HepG2 (cell line): ENCODE data around the gene XRCC1. TPM values are rescaled to one million over a fixed set of nuclear protein-coding genes. Genes with fewer than 3 reads are reported as not detected.
A peak's percentile ranks its signal among the peaks of the same experiment; 100 is the strongest.

Experiments
- ARNTL ChIP-seq: sonication (generic); formaldehyde crosslinking; IDR thresholded peaks from 2 replicates; pipeline ENCODE4 v1.4.0; 2020; ENCODE audit warnings: mild to moderate bottlenecking, missing genetic modification reagents
- BCL6 ChIP-seq: IDR thresholded peaks from 2 replicates; pipeline ENCODE4 v1.6.1; 2016; ENCODE audit warnings: missing genetic modification reagents, missing compliant biosample characterization
- CENPX ChIP-seq: sonication (generic); formaldehyde crosslinking; IDR thresholded peaks from 2 replicates; pipeline ENCODE4 v1.9.0; 2021; ENCODE audit warnings: mild to moderate bottlenecking, missing genetic modification reagents, moderate library complexity
- KDM5B ChIP-seq: sonication (generic); formaldehyde crosslinking; IDR thresholded peaks from 2 replicates; pipeline ENCODE4 v1.4.0; 2020; ENCODE audit warnings: missing genetic modification reagents, mild to moderate bottlenecking, borderline replicate concordance
- KDM6A ChIP-seq: IDR thresholded peaks from 2 replicates; pipeline ENCODE4 v1.6.1; 2016; ENCODE audit warnings: low read depth
- KMT2B ChIP-seq: IDR thresholded peaks from 2 replicates; pipeline ENCODE4 v1.6.1; 2016; ENCODE audit warnings: missing genetic modification reagents, missing compliant biosample characterization
- NONO ChIP-seq, 2 experiments: fragments of 450-650 bp in 1 of 2; sonication (generic) in 1 of 2; formaldehyde crosslinking in 1 of 2; IDR thresholded peaks in 1 of 2; conservative IDR thresholded peaks in 1 of 2; 2 replicates each; pipeline versions ENCODE4 v1.6.1 to v1.8.0; 2017 to 2022; ENCODE audit warnings: mild to moderate bottlenecking in 1 of 2, missing genetic modification reagents in 1 of 2, moderate library complexity in 1 of 2
- PBX2 ChIP-seq: IDR thresholded peaks from 2 replicates; pipeline ENCODE4 v1.6.1; 2016; ENCODE audit warnings: control low read depth
- PCBP1 ChIP-seq: fragments of 200-400 bp; formaldehyde crosslinking; IDR thresholded peaks from 2 replicates; pipeline ENCODE4 v1.6.1; 2017; ENCODE audit warnings: mild to moderate bottlenecking, low read depth, low read length, borderline replicate concordance
- POLR2AphosphoS2 ChIP-seq: IDR thresholded peaks from 2 replicates; pipeline ENCODE4 v1.6.1; 2011; ENCODE audit warnings: low read depth, low read length, improper control_type of control experiment
- RFX1 ChIP-seq: fragments of 450-650 bp; IDR thresholded peaks from 2 replicates; pipeline ENCODE4 v1.6.1; 2017
- SRSF4 ChIP-seq: fragments of 200-400 bp; formaldehyde crosslinking; IDR thresholded peaks from one replicate; pipeline ENCODE4 v1.6.1; 2018; ENCODE audit warnings: mild to moderate bottlenecking, low read depth, low read length, moderate library complexity; ENCODE audit not compliant: poor library complexity, severe bottlenecking
- TBX3 ChIP-seq: fragments of 450-650 bp; IDR thresholded peaks from 2 replicates; pipeline ENCODE4 v1.6.1; 2017; ENCODE audit warnings: antibody characterized with exemption, mild to moderate bottlenecking, inconsistent platforms, borderline replicate concordance
- TFAP4 ChIP-seq: sonication (generic); IDR thresholded peaks from 2 replicates; pipeline ENCODE4 v1.6.1; 2016; ENCODE audit warnings: low read depth, borderline replicate concordance
- ZBTB42 ChIP-seq: sonication (generic); formaldehyde crosslinking; IDR thresholded peaks from 2 replicates; pipeline ENCODE4 v1.5.0; 2020; ENCODE audit warnings: mild to moderate bottlenecking, missing genetic modification reagents
- ZNF274 ChIP-seq: sonication (generic); formaldehyde crosslinking; IDR thresholded peaks from 2 replicates; pipeline ENCODE4 v1.5.1; 2020; ENCODE audit warnings: mild to moderate bottlenecking, missing genetic modification reagents
- ZNF432 ChIP-seq: sonication (generic); formaldehyde crosslinking; IDR thresholded peaks from 2 replicates; pipeline ENCODE4 v1.5.0; 2020; ENCODE audit warnings: missing genetic modification reagents, mild to moderate bottlenecking, borderline replicate concordance
- ZNF530 ChIP-seq: sonication (generic); formaldehyde crosslinking; IDR thresholded peaks from 2 replicates; pipeline ENCODE4 v1.5.0; 2020; ENCODE audit warnings: low read depth, mild to moderate bottlenecking, missing genetic modification reagents
- ZNF572 ChIP-seq: sonication (generic); formaldehyde crosslinking; IDR thresholded peaks from 2 replicates; pipeline ENCODE4 v1.5.1; 2020; ENCODE audit warnings: mild to moderate bottlenecking, missing genetic modification reagents
- ZNF772 ChIP-seq: sonication (generic); formaldehyde crosslinking; IDR thresholded peaks from 2 replicates; pipeline ENCODE4 v1.5.0; 2020; ENCODE audit warnings: mild to moderate bottlenecking, missing genetic modification reagents
- ZNF878 ChIP-seq: sonication (generic); formaldehyde crosslinking; IDR thresholded peaks from 2 replicates; pipeline ENCODE4 v1.8.1; 2023; ENCODE audit warnings: mild to moderate bottlenecking, missing genetic modification reagents, moderate library complexity
- polyA plus RNA-seq, 8 experiments: library from polyadenylated mRNA; depleted of rRNA in 3 of 8; stranded (reverse) in 7 of 8; unstranded in 1 of 8; fragments of >200 nt; fragmentation: Illumina TruSeq in 4 of 8; extraction: Trizol in 4 of 8; gene quantifications; 2 replicates each; pipeline versions ENCODE4 v1.2.1 to v1.2.3, GENCODE V29; 2011 to 2016; ENCODE audit warnings: low read depth in 4 of 8, missing spikeins in 1 of 8, mixed read lengths in 1 of 8; ENCODE audit not compliant: insufficient read depth in 1 of 8
- total RNA-seq, 5 experiments: library from RNA; depleted of rRNA; stranded (reverse); fragments of >200 nt; fragmentation: Illumina TruSeq; extraction: Trizol; gene quantifications; 2 replicates each; pipeline ENCODE4 v1.2.3, GENCODE V29; 2016; ENCODE audit warnings: low read depth in 1 of 5
- TF ChIP-seq, protein P1 (sequence below): IDR thresholded peaks from 2 replicates; pipeline ENCODE4 v1.6.1; 2016; ENCODE audit warnings: low read depth
- TF ChIP-seq, protein P2 (sequence below): sonication (generic); formaldehyde crosslinking; IDR thresholded peaks from 2 replicates; pipeline ENCODE4 v1.5.1; 2020; ENCODE audit warnings: missing genetic modification reagents, mild to moderate bottlenecking, borderline replicate concordance
- TF ChIP-seq, protein P3 (sequence below): sonication (generic); formaldehyde crosslinking; IDR thresholded peaks from 2 replicates; pipeline ENCODE4 v1.4.0; 2020; ENCODE audit warnings: missing genetic modification reagents

The XRCC1 gene
- total and polyA plus RNA-seq, 2 of the 13 experiments (the other 11 are each of a cell fraction or from before 2014, with no cell fraction given), result 24.7 to 26.3 TPM

DNA sequence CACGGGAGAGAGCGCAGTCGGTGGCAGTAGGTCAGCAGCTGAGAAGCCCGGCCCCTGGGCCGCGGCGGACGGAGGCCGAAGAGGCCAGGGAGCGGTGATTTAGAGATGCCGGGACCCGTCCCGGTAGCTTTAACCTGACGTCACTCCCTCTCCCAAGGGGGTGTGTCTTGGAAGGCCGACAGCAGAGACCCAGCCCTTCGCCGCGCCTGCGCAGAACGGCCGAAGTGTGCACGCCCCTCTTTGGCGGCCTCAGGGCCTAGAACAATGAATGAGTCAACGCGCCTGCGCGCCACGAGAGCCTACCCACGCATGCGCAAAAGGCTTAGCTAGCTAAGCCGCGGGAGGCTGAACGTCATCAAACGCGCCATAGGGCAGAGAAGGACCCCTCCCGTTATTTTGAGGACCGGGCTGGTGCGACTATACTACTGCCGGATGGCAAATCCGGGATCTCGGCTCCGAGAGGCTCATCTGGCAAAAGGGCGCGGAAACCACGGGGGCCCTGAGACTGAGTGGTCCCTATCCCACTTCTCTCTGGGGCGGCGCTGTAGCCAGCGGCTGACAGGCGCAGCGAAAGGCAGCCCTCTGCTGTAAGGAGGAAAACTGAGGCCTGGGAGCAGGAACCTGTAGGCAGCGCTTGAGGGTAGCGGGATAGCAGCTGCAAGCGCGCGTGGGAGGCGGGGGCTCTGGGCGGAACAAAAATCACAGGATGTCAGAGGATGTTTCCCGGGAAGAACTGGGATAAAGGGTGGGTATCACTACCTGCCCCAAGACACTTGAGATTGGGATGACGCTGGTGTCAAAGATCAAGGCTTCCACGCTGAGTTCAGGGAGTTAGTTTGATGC is 20.9 kb upstream of the XRCC1 start, which contains the start of the genes IRGQ and ZNF576 (continued):
- no peak for TF ChIP-seq PCBP1
- TF ChIP-seq ZNF572 (CRISPR knock-in tag), result 0 out of 2 replicates have a peak, but pooled peaks have one; percentile 73
- no peak for TF ChIP-seq ZNF432 (CRISPR knock-in tag)
- TF ChIP-seq ZNF530 (CRISPR knock-in tag), result no peak
- TF ChIP-seq, protein P1, sequence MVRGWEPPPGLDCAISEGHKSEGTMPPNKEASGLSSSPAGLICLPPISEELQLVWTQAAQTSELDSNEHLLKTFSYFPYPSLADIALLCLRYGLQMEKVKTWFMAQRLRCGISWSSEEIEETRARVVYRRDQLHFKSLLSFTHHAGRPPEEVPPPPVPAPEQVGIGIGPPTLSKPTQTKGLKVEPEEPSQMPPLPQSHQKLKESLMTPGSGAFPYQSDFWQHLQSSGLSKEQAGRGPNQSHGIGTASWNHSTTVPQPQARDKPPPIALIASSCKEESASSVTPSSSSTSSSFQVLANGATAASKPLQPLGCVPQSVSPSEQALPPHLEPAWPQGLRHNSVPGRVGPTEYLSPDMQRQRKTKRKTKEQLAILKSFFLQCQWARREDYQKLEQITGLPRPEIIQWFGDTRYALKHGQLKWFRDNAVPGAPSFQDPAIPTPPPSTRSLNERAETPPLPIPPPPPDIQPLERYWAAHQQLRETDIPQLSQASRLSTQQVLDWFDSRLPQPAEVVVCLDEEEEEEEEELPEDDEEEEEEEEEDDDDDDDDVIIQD (CRISPR knock-in tag), result peak; percentile 29; the same call in 1 of the 2 replicates
- TF ChIP-seq TFAP4, result peak; percentile 75; the same call in 1 of the 2 replicates
- TF ChIP-seq, protein P2, sequence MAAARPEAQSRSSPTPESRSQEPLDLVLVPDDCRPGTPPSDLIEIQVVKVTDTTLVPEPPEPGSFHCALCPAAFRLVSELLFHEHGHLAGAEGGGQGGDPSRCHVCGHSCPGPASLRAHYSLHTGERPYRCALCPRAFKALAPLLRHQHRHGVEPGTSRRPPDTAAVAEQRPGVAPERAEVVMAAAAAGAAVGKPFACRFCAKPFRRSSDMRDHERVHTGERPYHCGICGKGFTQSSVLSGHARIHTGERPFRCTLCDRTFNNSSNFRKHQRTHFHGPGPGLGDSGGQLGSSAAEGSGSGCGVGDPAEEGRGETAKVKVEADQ (CRISPR knock-in tag), result peak; percentile 77; the same call in 1 of the 2 replicates
- TF ChIP-seq ZNF878 (CRISPR knock-in tag), result no peak
- peak; percentile 52; the same call in 1 of the 2 replicates for TF ChIP-seq ZNF274 (CRISPR knock-in tag)
- no peak for TF ChIP-seq SRSF4
- TF ChIP-seq KMT2B, result peak; percentile 63
- 0 out of 2 replicates have a peak, but pooled peaks have one; percentile 50 for TF ChIP-seq ZNF772 (CRISPR knock-in tag)
- no peak for TF ChIP-seq NONO (IDR thresholded peaks at IDR 0.05)
- peak; percentile 64; the same call in 1 of the 2 replicates for TF ChIP-seq NONO (CRISPR knock-in tag; conservative IDR thresholded peaks at IDR 0.05)
- TF ChIP-seq ARNTL, result no peak; the same call in 1 of the 2 replicates
- TF ChIP-seq, protein P3, sequence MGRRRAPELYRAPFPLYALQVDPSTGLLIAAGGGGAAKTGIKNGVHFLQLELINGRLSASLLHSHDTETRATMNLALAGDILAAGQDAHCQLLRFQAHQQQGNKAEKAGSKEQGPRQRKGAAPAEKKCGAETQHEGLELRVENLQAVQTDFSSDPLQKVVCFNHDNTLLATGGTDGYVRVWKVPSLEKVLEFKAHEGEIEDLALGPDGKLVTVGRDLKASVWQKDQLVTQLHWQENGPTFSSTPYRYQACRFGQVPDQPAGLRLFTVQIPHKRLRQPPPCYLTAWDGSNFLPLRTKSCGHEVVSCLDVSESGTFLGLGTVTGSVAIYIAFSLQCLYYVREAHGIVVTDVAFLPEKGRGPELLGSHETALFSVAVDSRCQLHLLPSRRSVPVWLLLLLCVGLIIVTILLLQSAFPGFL (CRISPR knock-in tag), result no peak
- TF ChIP-seq POLR2AphosphoS2, result no peak
- no peak; the same call in 1 of the 2 replicates for TF ChIP-seq RFX1
- TF ChIP-seq BCL6 (CRISPR knock-in tag), result no peak
- TF ChIP-seq TBX3, result no peak
- TF ChIP-seq CENPX (CRISPR knock-in tag), result no peak
- TF ChIP-seq PBX2 (CRISPR knock-in tag), result no peak
- no peak for TF ChIP-seq KDM6A (CRISPR knock-in tag)
- TF ChIP-seq KDM5B (CRISPR knock-in tag), result peak; percentile 68; the same call in 1 of the 2 replicates
- TF ChIP-seq ZBTB42 (CRISPR knock-in tag), result no peak
